Measurements from ENCODE around the gene ASS1. TPM values are rescaled to one million over a fixed set of nuclear protein-coding genes. Genes with fewer than 3 reads are reported as not detected.

The ASS1 gene
- total RNA-seq, 4 donors from 2014 or later: 57.9 to 345 (median 266) TPM

GRCh38 chr9:130454812-130455325, 10.1 kb downstream of the ASS1 start:
- in situ Hi-C loops (cut with MboI; ENCODE audit: low pct_ligation_motif_present in 1 of 4, low pct_unique_long_range_greater_than_20kb in 1 of 4, low sequenced_read_pairs in 3 of 4): loop anchor here in 3 of 4 donors (5.0 to 10.0 kb wide), 3 partner anchors 220 to 230 kb away; no protein-coding TSS in a partner anchor
- intact Hi-C loops (cut with DNase I; ENCODE audit: low total_unique reads): no loop called here
- Histone ChIP-seq H3K4me3 (no peak overlapping the region), H3K9me3 (no peaks in the 10 kb centered on the region), H3K36me3 (no peaks in the 10 kb centered on the region), H3K4me1 (peaks cover 20 to 31% (median 24%) of the 10 kb centered on the region in 4 donors), H3K27ac (no peak overlapping the region), H3K27me3 (no peaks in the 10 kb centered on the region)
- TF ChIP-seq POLR2A (IDR thresholded peaks at IDR 0.05): no peak
- TF ChIP-seq, protein P1, sequence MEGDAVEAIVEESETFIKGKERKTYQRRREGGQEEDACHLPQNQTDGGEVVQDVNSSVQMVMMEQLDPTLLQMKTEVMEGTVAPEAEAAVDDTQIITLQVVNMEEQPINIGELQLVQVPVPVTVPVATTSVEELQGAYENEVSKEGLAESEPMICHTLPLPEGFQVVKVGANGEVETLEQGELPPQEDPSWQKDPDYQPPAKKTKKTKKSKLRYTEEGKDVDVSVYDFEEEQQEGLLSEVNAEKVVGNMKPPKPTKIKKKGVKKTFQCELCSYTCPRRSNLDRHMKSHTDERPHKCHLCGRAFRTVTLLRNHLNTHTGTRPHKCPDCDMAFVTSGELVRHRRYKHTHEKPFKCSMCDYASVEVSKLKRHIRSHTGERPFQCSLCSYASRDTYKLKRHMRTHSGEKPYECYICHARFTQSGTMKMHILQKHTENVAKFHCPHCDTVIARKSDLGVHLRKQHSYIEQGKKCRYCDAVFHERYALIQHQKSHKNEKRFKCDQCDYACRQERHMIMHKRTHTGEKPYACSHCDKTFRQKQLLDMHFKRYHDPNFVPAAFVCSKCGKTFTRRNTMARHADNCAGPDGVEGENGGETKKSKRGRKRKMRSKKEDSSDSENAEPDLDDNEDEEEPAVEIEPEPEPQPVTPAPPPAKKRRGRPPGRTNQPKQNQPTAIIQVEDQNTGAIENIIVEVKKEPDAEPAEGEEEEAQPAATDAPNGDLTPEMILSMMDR (IDR thresholded peaks at IDR 0.05): no peak
- no peak for TF ChIP-seq POLR2AphosphoS5 (IDR thresholded peaks at IDR 0.05)
- no peak for TF ChIP-seq EP300 (IDR thresholded peaks at IDR 0.05; ENCODE audit: low read depth)
- DNase-seq: no peak
- 33 to 69% methylated on average over 3 of the region's 3 CpGs for WGBS, 2 donors (ENCODE audit: low coverage in 1 of 2)

DNA sequence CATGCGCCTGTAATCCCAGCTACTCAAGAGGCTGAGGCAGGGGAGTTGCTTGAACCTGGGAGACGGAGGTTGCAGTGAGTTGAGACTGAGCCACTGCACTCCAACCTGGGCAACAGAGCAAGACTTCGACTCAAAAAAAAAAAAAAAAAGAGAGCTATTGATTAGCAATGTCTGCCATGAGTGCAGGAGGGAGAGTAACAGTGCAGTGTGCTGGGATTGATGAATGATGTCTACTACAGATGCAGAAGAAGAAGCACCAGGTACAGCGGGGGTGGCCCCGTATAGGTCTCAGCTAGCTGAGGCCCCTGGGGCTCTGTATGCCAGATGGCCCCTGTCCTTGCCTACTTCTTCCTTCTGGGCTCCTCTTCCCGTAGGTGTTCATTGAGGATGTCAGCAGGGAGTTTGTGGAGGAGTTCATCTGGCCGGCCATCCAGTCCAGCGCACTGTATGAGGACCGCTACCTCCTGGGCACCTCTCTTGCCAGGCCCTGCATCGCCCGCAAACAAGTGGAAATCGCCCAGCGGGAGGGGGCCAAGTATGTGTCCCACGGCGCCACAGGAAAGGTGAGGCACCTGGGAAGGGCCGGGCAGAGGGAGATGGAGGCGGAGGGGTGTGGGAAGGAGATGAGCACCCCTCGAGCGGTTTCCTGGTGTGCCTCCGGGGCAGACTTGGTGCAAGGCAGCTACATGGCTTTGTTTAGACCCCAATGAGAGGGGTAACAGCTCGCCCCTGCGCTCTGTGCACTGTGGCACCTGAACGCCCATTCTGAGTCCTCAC, 13.5 kb downstream of the ASS1 start:
- Histone ChIP-seq H3K4me3 (no peak overlapping the region), H3K27me3 (no peaks in the 10 kb centered on the region), H3K36me3 (no peaks in the 10 kb centered on the region), H3K27ac (no peak overlapping the region), H3K4me1 (peaks cover 0 to 5% (median 2%) of the 10 kb centered on the region in 4 donors), H3K9me3 (no peaks in the 10 kb centered on the region)
- in situ Hi-C loops (cut with MboI; ENCODE audit: low pct_ligation_motif_present in 1 of 4, low pct_unique_long_range_greater_than_20kb in 1 of 4, low sequenced_read_pairs in 3 of 4) (loop anchor here in 3 of 4 donors (5.0 to 10.0 kb wide), 3 partner anchors 217 to 227 kb away; no protein-coding TSS in a partner anchor), intact Hi-C loops (cut with DNase I; ENCODE audit: low total_unique reads) (no loop called here)
- DNase-seq: no peak
- 73 to 88% methylated on average over 8 to 23 of the region's 23 CpGs for WGBS, 2 donors (ENCODE audit: low coverage in 1 of 2)
- TF ChIP-seq POLR2AphosphoS5 (IDR thresholded peaks at IDR 0.05): no peak
- no peak for TF ChIP-seq POLR2A (IDR thresholded peaks at IDR 0.05)
- TF ChIP-seq, protein P1 (IDR thresholded peaks at IDR 0.05): no peak
- no peak for TF ChIP-seq EP300 (IDR thresholded peaks at IDR 0.05; ENCODE audit: low read depth)

DNA sequence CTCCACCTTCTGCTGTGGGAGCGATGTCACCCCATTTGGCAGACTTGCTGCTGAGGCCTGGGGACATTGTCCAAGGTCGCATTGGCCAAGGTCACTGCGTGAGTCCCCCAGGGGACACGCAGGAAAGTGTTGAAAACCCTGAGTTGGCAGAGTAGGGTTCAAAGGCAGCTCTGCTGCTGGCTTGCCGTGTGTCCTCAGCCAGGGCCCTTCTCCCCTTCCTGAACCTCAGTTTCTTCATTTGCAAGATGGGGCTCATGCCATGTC, 14.0 kb downstream of the ASS1 start:
- DNase-seq: no peak
- Histone ChIP-seq H3K9me3 (no peaks in the 10 kb centered on the region), H3K4me3 (no peak overlapping the region), H3K27ac (no peak overlapping the region), H3K27me3 (no peaks in the 10 kb centered on the region), H3K4me1 (peaks cover 0 to under 1% (median 0%) of the 10 kb centered on the region in 4 donors), H3K36me3 (no peaks in the 10 kb centered on the region)
- in situ Hi-C loops (cut with MboI; ENCODE audit: low pct_ligation_motif_present in 1 of 4, low pct_unique_long_range_greater_than_20kb in 1 of 4, low sequenced_read_pairs in 3 of 4) (loop anchor here in 3 of 4 donors (5.0 to 10.0 kb wide), 3 partner anchors 216 to 226 kb away; no protein-coding TSS in a partner anchor), intact Hi-C loops (cut with DNase I; ENCODE audit: low total_unique reads) (no loop called here)
- TF ChIP-seq POLR2AphosphoS5 (IDR thresholded peaks at IDR 0.05): no peak
- no peak for TF ChIP-seq EP300 (IDR thresholded peaks at IDR 0.05; ENCODE audit: low read depth)
- TF ChIP-seq POLR2A (IDR thresholded peaks at IDR 0.05): no peak
- TF ChIP-seq, protein P1 (IDR thresholded peaks at IDR 0.05): no peak
- 82% methylated on average over 5 of the region's 5 CpGs; no CpG with 5 or more reads in 1 of the 2 donors for WGBS, 2 donors (ENCODE audit: low coverage in 1 of 2)

GRCh38 chr9:130459151-130459550, 14.4 kb downstream of the ASS1 start:
- Histone ChIP-seq H3K9me3 (no peaks in the 10 kb centered on the region), H3K4me3 (no peak overlapping the region), H3K36me3 (no peaks in the 10 kb centered on the region), H3K27me3 (no peaks in the 10 kb centered on the region), H3K4me1 (no peaks in the 10 kb centered on the region), H3K27ac (no peak overlapping the region)
- intact Hi-C loops (cut with DNase I; ENCODE audit: low total_unique reads) (no loop called here), in situ Hi-C loops (cut with MboI; ENCODE audit: low pct_ligation_motif_present in 1 of 4, low pct_unique_long_range_greater_than_20kb in 1 of 4, low sequenced_read_pairs in 3 of 4) (loop anchor here in 3 of 4 donors (5.0 to 10.0 kb wide), 3 partner anchors 216 to 226 kb away; no protein-coding TSS in a partner anchor)
- TF ChIP-seq POLR2A (IDR thresholded peaks at IDR 0.05) (no peak), POLR2AphosphoS5 (IDR thresholded peaks at IDR 0.05) (no peak), EP300 (IDR thresholded peaks at IDR 0.05; ENCODE audit: low read depth) (no peak)
- TF ChIP-seq, protein P1 (IDR thresholded peaks at IDR 0.05): no peak
- WGBS, 2 donors (ENCODE audit: low coverage in 1 of 2): 17 to 60% methylated on average over 1 to 8 of the region's 8 CpGs
- no peak for DNase-seq

Measured in transverse colon (tissue), 4 donors.